ENCODE measurements around the gene LMF1.

The LMF1 gene

GRCh38 chr16:856101-856500 is 114.7 kb downstream of the LMF1 start:
- no peak for DNase-seq

GRCh38 chr16:855471-855870 is 115.3 kb downstream of the LMF1 start:
- DNase-seq = no peak

GRCh38 chr16:854808-855410 is 115.9 kb downstream of the LMF1 start:
- no peak for DNase-seq

- no peak for DNase-seq
Observed at GRCh38 chr16:853981-854807, 116.6 kb downstream of the LMF1 start.

- no peak for DNase-seq
Observed at GRCh38 chr16:853306-853705, 117.5 kb downstream of the LMF1 start.

- DNase-seq = no peak
Observed at GRCh38 chr16:852451-853185, 118.2 kb downstream of the LMF1 start.

- DNase-seq = no peak
Observed at GRCh38 chr16:851871-852270, 118.9 kb downstream of the LMF1 start.

- no peak for DNase-seq
Observed at GRCh38 chr16:851209-851810, 119.5 kb downstream of the LMF1 start.

GRCh38 chr16:850668-851067 is 120.1 kb downstream of the LMF1 start:
- DNase-seq = no peak

- no peak for DNase-seq
Observed at GRCh38 chr16:848510-849253, 122.1 kb downstream of the LMF1 start.

- no peak for DNase-seq
Observed at GRCh38 chr16:847681-848445, 122.9 kb downstream of the LMF1 start.

GRCh38 chr16:847151-847550 is 123.6 kb downstream of the LMF1 start:
- no peak for DNase-seq

- no peak for DNase-seq
Observed at GRCh38 chr16:845351-845745, 125.4 kb downstream of the LMF1 start.

GRCh38 chr16:844638-845350 is 126.0 kb downstream of the LMF1 start:
- no peak for DNase-seq

GRCh38 chr16:843771-844170 is 127.0 kb downstream of the LMF1 start:
- no peak for DNase-seq

- no peak for DNase-seq
Observed at GRCh38 chr16:842711-843560, 127.8 kb downstream of the LMF1 start.

- no peak for DNase-seq
Observed at GRCh38 chr16:842061-842476, 128.7 kb downstream of the LMF1 start.

GRCh38 chr16:841455-842060 is 129.2 kb downstream of the LMF1 start:
- DNase-seq = no peak

GRCh38 chr16:840561-841454 is 130.0 kb downstream of the LMF1 start:
- DNase-seq = no peak

All from CD4-positive, alpha-beta T cell treated with Interleukin-10 for 1 hour (primary cell).